ENCODE results near the gene FAM236A. TPM values are rescaled to one million over a fixed set of nuclear protein-coding genes. Genes with fewer than 3 reads are reported as not detected.
"Not testable (repeated sequence)": the region's sequence is repeated elsewhere in the genome, so short reads cannot be mapped to it uniquely, and the experiment has no call there.

The FAM236A gene
- not detected in 2 replicates for total RNA-seq (2022)
- Bru-seq, nascent RNA = not detected
- not detected for BruChase-seq, experiment 1, labeled RNA remaining after a 6-hour chase
- not detected for BruChase-seq, experiment 2, labeled RNA remaining after a 2-hour chase
- long read RNA-seq = 0 reads

DNA sequence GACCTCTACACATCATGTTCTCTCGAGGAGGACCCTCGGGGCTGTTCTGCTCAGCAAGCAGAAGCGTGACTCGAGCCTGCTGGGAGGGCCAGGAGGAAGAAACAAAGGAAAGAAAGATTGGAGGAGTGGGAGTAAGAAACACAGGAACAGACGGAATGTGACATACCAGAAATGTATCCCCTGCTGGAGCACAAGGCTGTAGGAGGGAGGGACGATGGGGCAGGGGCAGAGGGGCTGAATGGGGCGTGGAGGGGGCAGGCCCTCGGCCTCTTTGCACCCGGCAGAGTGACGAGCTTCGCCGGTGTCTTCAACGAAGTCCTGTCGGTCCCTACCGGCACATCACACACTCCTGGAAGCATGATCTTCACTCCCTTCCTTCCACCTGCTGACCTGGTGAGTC is at the start of gene FAM236A:
Gene FAM236A, plus strand, starts transcription at position 301 of the 400 bp plus-strand sequence. Its CDS starts 57 bp downstream, at position 358.
- H3K36me3 Mint-ChIP-seq (ENCODE audit: insufficient read depth, unreplicated experiment); H3K4me1 Mint-ChIP-seq (ENCODE audit: insufficient read depth, unreplicated experiment); DNase-seq (ENCODE audit: unreplicated experiment); POLR2A ChIA-PET; CTCF ChIA-PET; H3K4me3 Mint-ChIP-seq (ENCODE audit: unreplicated experiment); BruUV-seq (replicated peaks); H3K27me3 Mint-ChIP-seq (ENCODE audit: insufficient read depth, unreplicated experiment); intact Hi-C loops (cut with micrococcal nuclease); H3K9me3 Mint-ChIP-seq (ENCODE audit: unreplicated experiment); H3K27ac Mint-ChIP-seq (ENCODE audit: low read depth, unreplicated experiment): not testable (repeated sequence)

DNA sequence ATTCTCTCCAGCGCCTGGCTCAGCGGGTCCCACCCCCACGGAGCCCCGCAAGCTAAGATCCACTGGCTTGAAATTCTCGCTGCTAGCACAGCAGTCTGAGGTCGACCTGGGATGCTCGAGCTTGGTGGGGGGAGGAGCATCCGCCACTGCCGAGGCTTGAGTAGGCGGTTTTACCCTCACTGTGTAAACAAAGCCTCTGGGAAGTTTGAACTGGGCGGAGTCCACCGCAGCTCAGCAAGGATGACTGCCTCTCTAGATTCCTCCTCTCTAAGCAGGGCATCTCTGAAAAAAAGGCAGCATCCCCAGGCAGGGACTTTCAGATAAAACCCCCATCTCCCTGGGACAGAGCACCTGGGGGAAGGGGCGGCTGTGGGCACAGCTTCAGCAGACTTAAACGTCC is 48.3 kb upstream of the FAM236A start:
- CTCF ChIA-PET; H3K9me3 Mint-ChIP-seq (ENCODE audit: unreplicated experiment); H3K4me1 Mint-ChIP-seq (ENCODE audit: insufficient read depth, unreplicated experiment); POLR2A ChIA-PET; H3K36me3 Mint-ChIP-seq (ENCODE audit: insufficient read depth, unreplicated experiment); H3K27me3 Mint-ChIP-seq (ENCODE audit: insufficient read depth, unreplicated experiment); DNase-seq (ENCODE audit: unreplicated experiment); BruUV-seq (replicated peaks); H3K27ac Mint-ChIP-seq (ENCODE audit: low read depth, unreplicated experiment); H3K4me3 Mint-ChIP-seq (ENCODE audit: unreplicated experiment); intact Hi-C loops (cut with micrococcal nuclease): not testable (repeated sequence)

DNA sequence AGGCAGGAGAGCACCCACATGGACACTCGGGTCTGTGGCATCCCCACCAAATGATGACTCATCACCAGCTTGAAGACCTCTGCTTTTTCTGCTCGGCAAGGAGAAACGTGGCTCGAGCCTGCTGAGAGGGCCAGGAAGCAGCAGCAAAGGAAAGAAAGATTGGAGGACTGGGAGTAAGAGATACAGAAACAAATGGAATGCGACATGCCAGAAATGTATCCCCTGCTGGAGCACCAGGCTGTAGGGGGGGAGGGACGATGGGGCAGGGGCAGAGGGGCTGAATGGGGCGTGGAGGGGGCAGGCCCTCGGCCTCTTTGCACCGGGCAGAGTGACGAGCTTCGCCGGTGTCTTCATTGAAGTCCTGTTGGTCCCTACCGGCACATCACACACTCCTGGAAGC is 25.7 kb upstream of the FAM236A start, which contains the start of gene FAM236C:
Gene FAM236C, plus strand, starts transcription at position 301 of the 400 bp plus-strand sequence. CDS start 100 bp downstream, outside the sequence.
- H3K4me3 Mint-ChIP-seq (ENCODE audit: unreplicated experiment); CTCF ChIA-PET; intact Hi-C loops (cut with micrococcal nuclease); H3K27me3 Mint-ChIP-seq (ENCODE audit: insufficient read depth, unreplicated experiment); DNase-seq (ENCODE audit: unreplicated experiment); H3K9me3 Mint-ChIP-seq (ENCODE audit: unreplicated experiment); POLR2A ChIA-PET; H3K36me3 Mint-ChIP-seq (ENCODE audit: insufficient read depth, unreplicated experiment); H3K27ac Mint-ChIP-seq (ENCODE audit: low read depth, unreplicated experiment); H3K4me1 Mint-ChIP-seq (ENCODE audit: insufficient read depth, unreplicated experiment); BruUV-seq (replicated peaks): not testable (repeated sequence)

DNA sequence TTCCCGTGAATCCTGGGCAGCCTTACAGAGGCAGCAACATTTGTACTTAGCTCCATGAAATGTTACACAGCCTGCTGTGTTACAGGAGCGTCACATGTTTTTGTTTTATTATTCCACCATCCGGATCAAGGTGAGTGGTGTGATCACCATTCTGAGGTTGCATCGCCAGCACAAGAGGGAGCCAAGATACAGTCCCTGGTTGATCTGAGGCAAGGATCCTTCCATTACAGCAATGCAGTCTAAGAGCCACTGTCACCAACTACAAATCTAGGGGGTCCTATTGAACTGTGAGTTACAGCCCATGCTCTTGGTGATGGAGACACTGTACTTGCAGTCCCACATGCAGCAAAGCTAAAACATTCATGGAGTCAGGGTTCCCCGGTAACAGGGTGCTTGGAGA is 21.9 kb upstream of the FAM236A start:
- H3K36me3 Mint-ChIP-seq (ENCODE audit: insufficient read depth, unreplicated experiment); BruUV-seq (replicated peaks); H3K4me1 Mint-ChIP-seq (ENCODE audit: insufficient read depth, unreplicated experiment); H3K27me3 Mint-ChIP-seq (ENCODE audit: insufficient read depth, unreplicated experiment); H3K4me3 Mint-ChIP-seq (ENCODE audit: unreplicated experiment); H3K27ac Mint-ChIP-seq (ENCODE audit: low read depth, unreplicated experiment); POLR2A ChIA-PET; CTCF ChIA-PET; DNase-seq (ENCODE audit: unreplicated experiment); H3K9me3 Mint-ChIP-seq (ENCODE audit: unreplicated experiment); intact Hi-C loops (cut with micrococcal nuclease): not testable (repeated sequence)

DNA sequence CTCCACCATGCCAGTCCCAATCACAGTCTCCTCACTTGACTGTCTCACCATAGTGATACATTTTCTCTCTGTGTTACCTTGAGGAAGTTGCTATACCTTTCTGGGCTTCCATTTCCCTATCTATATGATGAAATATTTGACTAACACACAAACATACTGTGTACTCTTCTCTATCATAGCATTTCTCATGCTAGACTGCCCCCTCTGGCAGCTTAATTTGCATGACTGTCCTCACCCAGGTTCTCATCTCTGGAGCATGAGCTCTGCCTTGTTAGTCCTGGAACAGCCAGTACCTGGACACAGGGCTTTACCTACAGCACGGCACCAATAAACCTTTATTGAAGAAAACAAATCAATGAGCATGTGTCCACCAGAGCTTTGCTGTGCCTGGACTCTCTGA is 5.7 kb upstream of the FAM236A start:
- H3K27me3 Mint-ChIP-seq (ENCODE audit: insufficient read depth, unreplicated experiment); H3K36me3 Mint-ChIP-seq (ENCODE audit: insufficient read depth, unreplicated experiment); DNase-seq (ENCODE audit: unreplicated experiment); H3K4me1 Mint-ChIP-seq (ENCODE audit: insufficient read depth, unreplicated experiment); H3K9me3 Mint-ChIP-seq (ENCODE audit: unreplicated experiment); H3K27ac Mint-ChIP-seq (ENCODE audit: low read depth, unreplicated experiment); H3K4me3 Mint-ChIP-seq (ENCODE audit: unreplicated experiment); POLR2A ChIA-PET; BruUV-seq (replicated peaks); CTCF ChIA-PET; intact Hi-C loops (cut with micrococcal nuclease): not testable (repeated sequence)

DNA sequence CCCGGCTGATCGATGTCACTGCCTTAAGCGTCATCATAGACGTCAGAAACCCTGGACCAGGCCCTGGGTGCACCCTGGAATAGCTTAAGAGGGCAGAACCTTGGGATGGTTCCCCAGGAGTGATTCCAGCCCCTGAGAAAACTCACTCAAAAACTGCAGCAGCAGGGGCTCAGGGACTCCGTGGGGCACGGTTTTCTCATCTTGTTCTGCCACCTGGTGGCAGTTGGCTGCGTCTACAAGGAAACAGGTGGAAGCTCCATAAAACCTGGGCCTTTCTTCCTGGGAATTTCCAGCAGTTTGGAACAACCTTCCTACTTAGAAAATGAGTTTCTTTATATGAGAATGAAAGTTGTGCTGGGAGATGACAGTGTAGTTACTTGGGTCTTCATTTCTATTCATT is 1.6 kb upstream of the FAM236A start:
- BruUV-seq (replicated peaks); H3K4me1 Mint-ChIP-seq (ENCODE audit: insufficient read depth, unreplicated experiment); H3K36me3 Mint-ChIP-seq (ENCODE audit: insufficient read depth, unreplicated experiment); CTCF ChIA-PET; H3K9me3 Mint-ChIP-seq (ENCODE audit: unreplicated experiment); H3K4me3 Mint-ChIP-seq (ENCODE audit: unreplicated experiment); H3K27ac Mint-ChIP-seq (ENCODE audit: low read depth, unreplicated experiment); POLR2A ChIA-PET; DNase-seq (ENCODE audit: unreplicated experiment); intact Hi-C loops (cut with micrococcal nuclease); H3K27me3 Mint-ChIP-seq (ENCODE audit: insufficient read depth, unreplicated experiment): not testable (repeated sequence)

DNA sequence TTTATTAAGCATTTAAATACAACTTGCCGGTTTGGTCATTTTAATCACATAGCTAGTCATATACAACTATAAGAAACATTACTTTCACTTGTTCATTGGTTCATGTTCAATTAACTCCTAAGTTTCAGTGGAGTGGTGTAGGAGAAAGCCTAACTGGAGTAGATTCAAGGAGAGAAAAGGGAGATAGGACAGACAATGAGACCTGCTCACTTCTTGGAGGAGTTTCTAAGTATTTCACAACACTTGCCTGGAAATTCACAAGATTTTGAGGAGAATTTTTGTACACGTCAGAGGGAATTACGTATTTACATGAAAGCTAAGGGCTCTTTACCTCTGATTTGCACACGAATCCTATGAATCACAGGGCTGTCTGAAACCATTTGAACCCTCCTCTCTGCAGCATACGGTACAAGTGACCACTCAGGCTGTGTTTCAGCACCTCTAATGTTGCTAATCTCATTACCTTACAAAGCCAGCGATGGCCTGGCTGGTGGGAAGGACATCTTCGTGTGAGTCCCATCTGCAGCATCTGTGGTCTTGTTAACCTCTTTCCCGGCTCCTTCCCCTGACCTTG is 1.0 kb upstream of the FAM236A start:
- H3K27ac Mint-ChIP-seq (ENCODE audit: low read depth, unreplicated experiment); POLR2A ChIA-PET; H3K9me3 Mint-ChIP-seq (ENCODE audit: unreplicated experiment); CTCF ChIA-PET; H3K4me3 Mint-ChIP-seq (ENCODE audit: unreplicated experiment); intact Hi-C loops (cut with micrococcal nuclease); H3K36me3 Mint-ChIP-seq (ENCODE audit: insufficient read depth, unreplicated experiment); H3K4me1 Mint-ChIP-seq (ENCODE audit: insufficient read depth, unreplicated experiment); H3K27me3 Mint-ChIP-seq (ENCODE audit: insufficient read depth, unreplicated experiment); BruUV-seq (replicated peaks); DNase-seq (ENCODE audit: unreplicated experiment): not testable (repeated sequence)

DNA sequence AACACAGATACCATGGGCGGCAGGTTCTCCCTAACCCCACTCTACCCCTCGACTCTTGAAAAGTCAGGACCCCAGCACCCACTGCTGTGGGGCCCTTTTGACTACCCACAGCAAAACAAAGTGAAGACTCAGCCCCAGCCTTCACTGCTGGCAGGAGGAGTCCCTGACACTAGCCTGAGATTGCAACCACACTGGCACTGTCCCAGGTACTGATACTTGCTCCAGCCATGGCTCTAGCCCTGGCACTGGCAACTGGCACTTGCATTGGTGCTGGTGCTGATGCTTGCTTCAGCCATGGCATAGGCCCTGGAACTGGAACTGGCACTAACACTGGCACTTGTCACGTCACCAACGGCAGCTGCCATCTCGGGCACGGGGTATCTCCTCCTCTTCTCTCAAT is 4.3 kb downstream of the FAM236A start:
- intact Hi-C loops (cut with micrococcal nuclease); H3K27me3 Mint-ChIP-seq (ENCODE audit: insufficient read depth, unreplicated experiment); DNase-seq (ENCODE audit: unreplicated experiment); POLR2A ChIA-PET; H3K9me3 Mint-ChIP-seq (ENCODE audit: unreplicated experiment); CTCF ChIA-PET; H3K36me3 Mint-ChIP-seq (ENCODE audit: insufficient read depth, unreplicated experiment); BruUV-seq (replicated peaks); H3K4me3 Mint-ChIP-seq (ENCODE audit: unreplicated experiment); H3K27ac Mint-ChIP-seq (ENCODE audit: low read depth, unreplicated experiment); H3K4me1 Mint-ChIP-seq (ENCODE audit: insufficient read depth, unreplicated experiment): not testable (repeated sequence)

DNA sequence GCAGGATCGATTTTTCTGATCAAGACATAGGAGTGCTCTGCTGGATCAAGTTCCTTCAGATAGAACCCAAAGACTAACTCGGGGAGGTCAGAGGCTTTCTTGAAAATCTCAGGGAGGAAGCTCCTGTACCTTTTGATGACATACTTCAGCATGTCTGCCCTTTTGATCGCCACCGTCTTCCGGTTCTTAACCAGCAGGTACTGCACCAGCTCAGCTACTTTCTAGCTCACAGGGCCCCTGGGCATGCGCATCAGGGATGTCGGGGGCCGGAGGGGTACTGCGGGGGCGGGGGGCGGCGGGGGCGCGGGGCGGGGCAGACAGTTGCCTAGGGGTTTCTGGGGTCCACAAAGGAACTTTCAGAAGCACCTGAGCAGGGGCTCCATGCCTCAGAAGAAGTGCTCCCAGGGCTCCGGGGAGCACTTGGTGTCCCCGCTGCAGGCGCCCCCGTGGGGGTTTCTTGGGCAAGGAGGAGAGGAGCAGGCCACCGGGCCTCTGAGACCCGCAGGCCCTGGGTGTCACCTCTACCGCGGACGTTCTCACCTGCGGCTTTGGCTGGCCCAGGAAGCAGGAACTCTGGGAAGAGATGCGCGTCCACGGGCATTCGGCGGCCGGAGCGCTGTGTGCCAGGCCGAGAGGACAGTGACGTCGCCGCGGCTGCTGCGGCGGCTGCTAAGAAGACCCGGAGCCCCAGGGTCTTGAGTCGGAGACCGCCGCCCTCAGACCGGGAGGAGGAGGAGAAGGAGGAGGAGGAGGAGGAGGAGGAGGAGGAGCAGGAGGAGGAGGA is 5.2 kb downstream of the FAM236A start:
- CTCF ChIA-PET; BruUV-seq (replicated peaks); H3K4me1 Mint-ChIP-seq (ENCODE audit: insufficient read depth, unreplicated experiment); POLR2A ChIA-PET; DNase-seq (ENCODE audit: unreplicated experiment); H3K27me3 Mint-ChIP-seq (ENCODE audit: insufficient read depth, unreplicated experiment); H3K36me3 Mint-ChIP-seq (ENCODE audit: insufficient read depth, unreplicated experiment); H3K27ac Mint-ChIP-seq (ENCODE audit: low read depth, unreplicated experiment); H3K9me3 Mint-ChIP-seq (ENCODE audit: unreplicated experiment); intact Hi-C loops (cut with micrococcal nuclease); H3K4me3 Mint-ChIP-seq (ENCODE audit: unreplicated experiment): not testable (repeated sequence)

Data from MCF 10A (cell line).